Brain microvascular endothelial cell (primary cell): Measurements from ENCODE around the gene SURF4.

ENCODE experiments used
- DNase-seq: peaks from one replicate; pipeline ENCODE4 v3.0.0-alpha.2; 2020
- H3K27ac ChIP-seq: fragments of 250-450 bp; sonication (Bioruptor Pico); 2 replicates; pipeline ENCODE4 v1.5.1; 2020; ENCODE audit warnings: mild to moderate bottlenecking, moderate library complexity
- H3K27me3 ChIP-seq: fragments of 250-450 bp; sonication (Bioruptor Pico); replicated peaks from 2 replicates; pipeline ENCODE4 v1.5.1; 2020; ENCODE audit warnings: mild to moderate bottlenecking
- H3K36me3 ChIP-seq: fragments of 250-450 bp; sonication (Bioruptor Pico); replicated peaks from 2 replicates; pipeline ENCODE4 v1.5.1; 2020; ENCODE audit warnings: mild to moderate bottlenecking
- H3K4me3 ChIP-seq: 2 replicates; pipeline ENCODE4 v1.5.1; 2011; ENCODE audit warnings: low read depth, mild to moderate bottlenecking, control low read depth, low read length, moderate library complexity
- CTCF ChIP-seq: IDR thresholded peaks from 2 replicates; pipeline ENCODE4 v1.5.1; 2011; ENCODE audit warnings: low read depth, mild to moderate bottlenecking, moderate library complexity, low read length, control low read depth, inconsistent platforms; ENCODE audit errors: missing control alignments
- in situ Hi-C: cut with HindIII; loops from 2 replicates; pipeline ENCODE4 v1.10.0; 2017; ENCODE audit warnings: low sequenced_read_pairs, low pct_ligation_motif_present

Gene SURF4

GRCh38 chr9:133355881-133356357 is 19.9 kb downstream of the SURF4 start:
- H3K27ac ChIP-seq, result peak overlapping the region; percentile 38
- peaks cover 38% of the 10 kb centered on the region for H3K36me3 ChIP-seq
- no peak for TF ChIP-seq CTCF
- H3K4me3 ChIP-seq, result peak overlapping the region; percentile 70
- in situ Hi-C loops, result no loop called here
- DNase-seq, result no peak
- H3K27me3 ChIP-seq, result no peaks in the 10 kb centered on the region

GRCh38 chr9:133354766-133355165 is 21.1 kb downstream of the SURF4 start:
- in situ Hi-C loops, result no loop called here

GRCh38 chr9:133353548-133353947 is 22.3 kb downstream of the SURF4 start:
- H3K4me3 ChIP-seq, result no peak overlapping the region
- peaks cover 51% of the 10 kb centered on the region for H3K36me3 ChIP-seq
- DNase-seq, result no peak
- in situ Hi-C loops, result no loop called here
- H3K27ac ChIP-seq, result no peak overlapping the region
- H3K27me3 ChIP-seq, result no peaks in the 10 kb centered on the region
- TF ChIP-seq CTCF, result no peak

More at GRCh38 chr9:133354766-133355165, 21.1 kb downstream of the SURF4 start:
- Histone ChIP-seq H3K27ac (no peak overlapping the region), H3K36me3 (peaks cover 39% of the 10 kb centered on the region), H3K27me3 (no peaks in the 10 kb centered on the region), H3K4me3 (no peak overlapping the region)
- DNase-seq, result no peak
- no peak for TF ChIP-seq CTCF

DNA sequence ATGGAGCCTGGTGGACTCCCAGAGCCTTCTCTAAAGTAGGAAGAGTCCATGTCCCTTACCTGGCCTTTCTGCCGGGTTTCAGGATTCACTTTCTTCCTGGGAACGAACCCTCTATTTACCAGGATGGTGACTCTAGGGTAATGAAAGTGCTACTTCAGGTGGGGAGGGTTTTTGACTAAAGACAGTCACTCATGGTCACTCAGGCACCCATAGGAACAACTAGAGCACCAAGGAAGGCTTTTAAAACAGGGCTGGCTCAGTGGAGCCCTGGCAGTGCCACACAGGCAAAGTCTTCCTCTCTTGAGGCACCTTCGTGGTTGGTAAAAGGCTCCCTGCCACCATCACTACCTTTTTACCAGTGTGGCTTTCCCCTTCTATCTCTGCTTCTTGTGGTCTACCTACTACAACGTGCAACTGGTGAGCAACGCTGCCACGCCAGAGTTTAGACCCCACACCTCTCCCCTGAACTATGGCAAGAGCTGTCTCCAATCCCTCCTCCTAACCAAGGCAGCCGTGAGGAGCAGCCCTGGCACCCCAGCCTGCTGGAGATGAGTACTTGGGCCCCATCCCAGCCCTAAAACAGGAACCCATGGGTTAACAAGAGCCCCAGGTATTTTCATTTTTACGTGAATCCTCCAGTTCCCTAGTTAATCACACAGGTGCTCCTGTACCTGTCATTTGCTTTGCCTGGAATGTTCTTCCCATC is 23.1 kb downstream of the SURF4 start:
- TF ChIP-seq CTCF, result no peak
- in situ Hi-C loops, result no loop called here
- no peak for DNase-seq
- H3K27me3 ChIP-seq, result no peaks in the 10 kb centered on the region
- peaks cover 54% of the 10 kb centered on the region for H3K36me3 ChIP-seq
- no peak overlapping the region for H3K27ac ChIP-seq
- H3K4me3 ChIP-seq, result no peak overlapping the region

DNA sequence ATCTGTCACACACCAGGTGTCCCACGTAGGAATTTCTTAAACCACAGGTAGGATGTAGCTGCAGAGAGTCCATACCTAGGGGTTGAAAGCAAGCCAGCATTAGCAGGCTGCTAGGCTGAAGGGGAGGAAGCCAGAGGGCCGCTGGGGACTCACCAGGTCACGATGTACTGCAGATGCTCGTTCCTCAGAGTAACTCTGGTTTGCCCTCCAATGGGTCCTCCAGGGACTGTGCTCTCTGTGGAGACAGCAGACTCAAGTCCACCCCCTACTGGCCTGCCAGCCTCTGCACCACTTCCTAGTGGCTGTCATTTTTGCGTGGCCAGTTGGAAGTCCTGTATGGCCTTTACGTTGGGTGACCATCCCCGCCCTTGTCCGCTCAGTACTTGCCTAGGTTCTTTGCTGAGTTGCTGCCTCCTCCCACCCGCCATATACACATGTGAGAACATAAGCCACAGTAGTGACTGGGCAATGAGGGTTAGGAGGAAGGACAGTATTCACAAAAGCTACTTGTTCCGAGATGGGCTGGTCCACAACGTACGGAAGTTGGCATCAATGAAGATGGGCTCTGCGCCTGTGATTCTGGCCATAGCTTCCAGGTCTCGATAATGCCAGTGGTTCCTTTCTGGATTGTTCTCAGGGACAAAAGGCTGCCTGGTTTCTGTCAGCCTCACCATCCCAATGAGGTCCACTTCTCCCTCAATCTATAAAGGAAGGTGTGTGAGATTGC is 23.8 kb downstream of the SURF4 start:
- H3K27ac ChIP-seq, result no peak overlapping the region
- H3K4me3 ChIP-seq, result no peak overlapping the region
- in situ Hi-C loops, result no loop called here
- peak; percentile 84 for TF ChIP-seq CTCF
- no peaks in the 10 kb centered on the region for H3K27me3 ChIP-seq
- peaks cover 54% of the 10 kb centered on the region for H3K36me3 ChIP-seq
- DNase-seq, result peak; percentile 55
